ENCODE data around the gene EPHB1.
"Not testable (repeated sequence)": the region's sequence is repeated elsewhere in the genome, so short reads cannot be mapped to it uniquely, and the experiment has no call there.

Gene EPHB1

DNA sequence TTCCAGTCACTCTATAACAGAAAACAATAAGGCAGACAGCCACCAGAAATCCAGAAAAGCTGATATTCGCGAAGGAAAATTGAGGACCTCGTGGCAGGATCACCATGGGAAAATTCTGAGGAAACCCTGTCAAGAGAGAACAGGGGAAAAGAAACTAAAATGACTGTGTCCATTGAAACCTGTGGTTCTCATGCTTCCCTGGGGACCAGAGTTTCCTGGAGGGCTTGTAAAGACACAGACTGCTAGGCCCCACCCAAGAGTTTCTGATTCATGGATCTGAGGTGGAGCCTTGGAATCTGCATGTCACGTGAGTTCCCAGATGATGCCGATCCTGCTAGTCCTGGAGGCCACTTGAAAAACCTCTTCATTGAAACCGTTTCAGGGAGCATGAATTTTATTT, 420.5 kb downstream of the EPHB1 start:
- DNase-seq (ENCODE audit: low spot score): no peak

DNA sequence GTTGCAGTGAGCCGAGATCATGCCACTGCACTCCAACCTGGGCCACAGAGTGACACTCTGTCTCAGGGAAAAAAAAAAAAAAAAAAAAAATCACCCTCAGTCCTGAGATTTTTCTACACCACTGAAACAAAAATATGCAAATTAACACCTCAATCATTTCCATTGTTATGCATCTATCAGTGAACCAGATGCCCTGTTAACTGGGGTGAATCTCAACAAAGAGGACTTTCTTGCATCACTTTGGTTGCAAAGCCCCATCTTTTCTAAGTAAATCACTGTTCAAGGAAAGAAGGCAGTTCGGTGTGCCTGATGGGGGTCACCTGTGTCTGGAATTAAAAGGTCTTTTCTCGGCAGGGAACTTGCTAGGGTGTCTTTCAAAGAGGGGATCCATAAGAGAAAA, 421.6 kb downstream of the EPHB1 start:
- no peak for DNase-seq (ENCODE audit: low spot score)

DNA sequence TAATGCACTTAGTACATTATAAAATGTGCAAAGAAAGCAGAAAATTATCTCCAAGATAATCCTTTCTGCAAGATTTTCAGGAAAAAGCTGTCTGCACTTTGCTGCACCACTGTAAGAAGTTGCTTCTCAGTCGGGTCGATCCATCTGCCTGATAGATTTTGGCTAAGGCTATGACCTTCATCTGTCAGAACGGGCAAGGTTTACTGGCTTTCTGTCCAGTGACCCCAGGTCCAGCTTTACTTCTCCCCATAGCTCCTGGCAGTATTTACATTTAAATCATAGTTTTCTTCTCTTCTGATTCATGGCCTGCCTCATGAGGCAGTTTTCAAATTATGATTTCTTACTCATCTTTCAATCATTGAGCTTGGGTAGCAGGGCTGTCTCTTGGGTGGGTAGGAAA, 422.7 kb downstream of the EPHB1 start:
- DNase-seq (ENCODE audit: low spot score): no peak

- no peak for DNase-seq (ENCODE audit: low spot score)
Observed at GRCh38 chr3:135218304-135218703, 423.2 kb downstream of the EPHB1 start.

DNA sequence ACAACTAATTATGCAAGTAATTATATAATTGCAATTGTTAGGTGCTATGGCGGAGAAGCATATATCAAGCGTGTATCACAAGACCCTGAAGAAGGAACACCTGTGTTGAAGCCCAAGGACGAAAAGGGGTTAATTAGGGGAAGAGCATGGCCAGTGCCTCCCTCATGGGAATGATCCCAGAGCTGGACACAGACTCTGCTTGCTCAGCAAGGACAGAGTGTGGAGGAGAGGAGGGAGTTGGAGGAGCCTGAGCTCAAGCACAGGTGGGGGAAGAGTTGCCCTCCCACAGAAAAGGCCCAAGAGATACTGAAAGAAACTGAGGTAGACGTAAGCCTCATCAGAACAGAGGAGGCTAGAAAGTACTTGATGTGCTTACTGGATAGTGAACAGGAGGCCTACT, 423.7 kb downstream of the EPHB1 start:
- no peak for DNase-seq (ENCODE audit: low spot score)

- no peak for DNase-seq (ENCODE audit: low spot score)
Observed at GRCh38 chr3:135224815-135225362, 429.8 kb downstream of the EPHB1 start.

- no peak for DNase-seq (ENCODE audit: low spot score)
Observed at GRCh38 chr3:135226057-135226456, 431.0 kb downstream of the EPHB1 start.

GRCh38 chr3:135228201-135228600, 433.1 kb downstream of the EPHB1 start:
- DNase-seq (ENCODE audit: low spot score): no peak

DNA sequence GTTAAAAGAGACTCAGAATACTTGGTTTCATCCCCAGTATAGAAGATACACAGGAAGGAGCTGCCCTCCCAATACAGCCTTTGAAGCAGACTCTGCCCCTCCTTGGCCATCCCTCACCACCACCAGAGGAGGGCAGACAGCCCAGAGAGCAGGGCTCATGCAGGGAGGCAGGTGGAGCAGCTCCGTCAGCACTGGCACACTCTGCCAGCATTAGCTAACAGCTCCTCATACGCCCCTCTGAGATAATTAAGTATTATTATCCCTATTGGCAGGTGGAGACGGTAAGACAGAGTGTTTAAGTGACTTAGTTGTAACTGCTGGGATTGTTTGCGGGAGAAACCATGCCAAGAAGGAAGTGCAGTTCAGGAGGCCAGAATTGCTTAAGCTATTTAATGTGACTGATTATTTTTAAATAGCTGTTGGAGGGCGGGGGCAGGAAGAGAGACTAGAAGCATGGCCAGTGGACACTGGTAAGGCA, 434.0 kb downstream of the EPHB1 start:
- DNase-seq (ENCODE audit: low spot score): no peak

- DNase-seq (ENCODE audit: low spot score): no peak
Observed at GRCh38 chr3:135231737-135232136, 436.7 kb downstream of the EPHB1 start.

- DNase-seq (ENCODE audit: low spot score): no peak
Observed at GRCh38 chr3:135232226-135232625, 437.2 kb downstream of the EPHB1 start.

DNA sequence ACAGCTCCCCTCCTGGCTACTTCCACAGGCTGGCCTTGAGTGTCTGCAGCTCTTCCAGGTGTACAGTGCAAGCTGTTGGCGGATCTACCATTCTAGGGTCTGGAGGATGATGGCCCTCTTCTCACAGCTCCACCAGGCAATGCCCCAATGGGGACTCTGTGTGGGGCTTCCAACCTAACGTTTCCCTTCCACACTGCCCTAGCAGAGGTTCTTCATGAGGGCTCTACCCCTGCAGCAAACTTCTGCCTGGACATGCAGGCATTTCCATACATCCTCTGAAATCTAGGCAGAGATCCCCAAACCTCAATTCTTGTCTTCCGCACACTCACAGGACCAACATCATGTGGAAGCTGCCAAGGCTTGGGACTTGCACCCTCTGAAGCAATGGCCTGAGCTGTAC, 438.4 kb downstream of the EPHB1 start:
- DNase-seq (ENCODE audit: low spot score): not testable (repeated sequence)

- no peak for DNase-seq (ENCODE audit: low spot score)
Observed at GRCh38 chr3:135235541-135235940, 440.5 kb downstream of the EPHB1 start.

GRCh38 chr3:135237371-135238143, 442.5 kb downstream of the EPHB1 start:
- DNase-seq (ENCODE audit: low spot score): no peak

- no peak for DNase-seq (ENCODE audit: low spot score)
Observed at GRCh38 chr3:135238236-135238830, 443.3 kb downstream of the EPHB1 start.

- no peak for DNase-seq (ENCODE audit: low spot score)
Observed at GRCh38 chr3:135238871-135239614, 444.0 kb downstream of the EPHB1 start.

- no peak for DNase-seq (ENCODE audit: low spot score)
Observed at GRCh38 chr3:135239615-135239884, 444.5 kb downstream of the EPHB1 start.

DNA sequence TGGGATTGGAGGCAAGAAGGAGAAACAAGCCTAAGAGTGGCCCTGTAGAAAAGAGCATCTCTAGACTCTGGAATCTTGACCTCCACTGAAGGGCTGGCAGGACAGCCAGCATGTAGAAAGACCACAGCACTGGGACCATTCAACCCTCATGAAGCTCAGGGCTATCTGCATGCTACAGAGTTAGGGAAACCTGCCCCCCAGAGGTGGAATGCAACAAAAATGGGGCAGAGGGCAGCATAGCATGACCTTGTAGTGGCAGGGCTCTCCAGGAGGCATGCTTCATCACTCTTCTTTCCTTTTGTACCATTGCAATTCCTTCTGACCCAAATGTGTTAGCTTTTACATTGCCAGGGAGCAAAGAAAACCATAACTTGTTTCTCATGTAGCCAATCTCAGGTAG, 445.4 kb downstream of the EPHB1 start:
- DNase-seq (ENCODE audit: low spot score): no peak

DNA sequence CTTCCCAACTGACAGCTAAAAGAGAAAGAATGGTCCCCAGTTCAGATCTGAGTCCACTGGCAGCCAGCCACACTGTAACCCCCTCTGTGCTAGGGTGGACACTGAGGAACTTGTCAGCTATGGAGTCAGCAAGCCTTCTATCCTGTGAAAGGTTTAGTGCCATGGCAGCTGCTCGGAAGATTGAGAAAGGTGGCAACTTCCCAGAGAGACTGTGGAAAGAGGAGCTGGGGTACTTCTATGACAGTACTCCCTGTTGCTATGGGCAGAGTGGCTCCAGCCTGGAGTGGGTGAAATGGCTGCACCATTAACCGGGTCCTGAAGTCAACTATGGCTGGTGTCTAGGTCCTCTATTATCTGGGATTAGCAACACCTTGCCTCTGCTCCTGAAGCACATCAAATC, 447.2 kb downstream of the EPHB1 start:
- DNase-seq (ENCODE audit: low spot score): no peak

DNA sequence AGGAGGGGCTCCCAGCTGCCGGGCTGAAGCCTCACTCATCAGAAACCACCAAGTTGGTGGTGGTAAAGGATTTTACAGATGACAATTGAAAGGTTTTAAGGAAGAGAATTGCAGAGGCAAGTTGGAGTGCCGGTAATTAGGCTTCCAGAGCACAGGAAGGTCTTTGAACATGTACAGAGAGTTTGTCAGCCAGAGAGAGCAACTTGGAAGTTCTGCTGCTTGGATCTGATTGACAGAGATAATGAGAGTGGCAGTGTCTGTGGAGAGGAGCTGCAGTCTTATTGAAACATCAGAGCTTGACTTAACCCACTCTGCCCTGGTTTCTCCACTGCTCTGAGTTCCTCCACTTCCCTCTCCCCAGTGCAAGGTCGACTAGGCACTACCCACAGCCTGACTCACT, 448.6 kb downstream of the EPHB1 start:
- DNase-seq (ENCODE audit: low spot score): no peak

GRCh38 chr3:135246027-135246426, 451.0 kb downstream of the EPHB1 start:
- no peak for DNase-seq (ENCODE audit: low spot score)

DNA sequence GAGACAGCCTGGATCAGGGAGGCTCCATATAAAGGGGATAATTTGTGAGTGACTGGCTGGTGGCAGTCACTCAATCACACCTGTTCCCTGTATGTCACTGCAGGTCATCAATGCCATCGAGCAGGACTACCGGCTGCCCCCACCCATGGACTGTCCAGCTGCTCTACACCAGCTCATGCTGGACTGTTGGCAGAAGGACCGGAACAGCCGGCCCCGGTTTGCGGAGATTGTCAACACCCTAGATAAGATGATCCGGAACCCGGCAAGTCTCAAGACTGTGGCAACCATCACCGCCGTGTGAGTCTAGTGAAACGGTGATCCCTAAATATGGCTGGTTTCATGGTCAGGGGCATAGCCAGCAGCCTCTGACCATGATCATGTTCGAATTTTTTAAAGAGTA, 453.2 kb downstream of the EPHB1 start:
- DNase-seq (ENCODE audit: low spot score): no peak

DNA sequence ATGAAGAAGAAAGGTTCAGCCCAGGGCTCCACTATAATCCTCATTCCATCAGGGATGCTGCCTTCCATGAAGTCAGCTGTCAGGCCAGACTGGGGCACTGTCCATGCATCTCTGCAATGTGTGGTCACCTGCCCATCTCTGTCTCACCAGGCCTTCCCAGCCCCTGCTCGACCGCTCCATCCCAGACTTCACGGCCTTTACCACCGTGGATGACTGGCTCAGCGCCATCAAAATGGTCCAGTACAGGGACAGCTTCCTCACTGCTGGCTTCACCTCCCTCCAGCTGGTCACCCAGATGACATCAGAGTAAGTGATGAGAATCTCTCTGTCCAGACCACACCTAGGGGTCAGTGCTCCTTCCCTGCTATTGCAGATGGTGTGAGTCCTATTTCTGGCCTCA, 454.1 kb downstream of the EPHB1 start:
- no peak for DNase-seq (ENCODE audit: low spot score)

Data from HuH-7 (cell line).